SK-N-SH treated with all-trans-retinoic acid at 6 μM for 48 hours (cell line): Measurements from ENCODE around the gene TMEM181.
A peak's percentile ranks its signal among the peaks of the same experiment; 100 is the strongest.

ENCODE experiments used
- ATAC-seq: fragments of 200-7000 bp; cut with Tn5 transposase; 3 replicates; pipeline ENCODE4 v1.9.1; 2020; ENCODE audit warnings: mild to moderate bottlenecking, moderate library complexity
- ARNTL ChIP-seq: fragments of 450-650 bp; formaldehyde crosslinking; IDR thresholded peaks from 2 replicates; pipeline ENCODE4 v1.5.0; 2020; ENCODE audit warnings: low read depth, mild to moderate bottlenecking, moderate library complexity, borderline replicate concordance
- BACH2 ChIP-seq: fragments of 250-450 bp; sonication (Bioruptor Pico); IDR thresholded peaks from 2 replicates; pipeline ENCODE4 v1.9.0; 2021; ENCODE audit warnings: mild to moderate bottlenecking, borderline replicate concordance
- CSDC2 ChIP-seq: fragments of 250-450 bp; sonication (Bioruptor Pico); IDR thresholded peaks from 2 replicates; pipeline ENCODE4 v1.5.0; 2020; ENCODE audit warnings: mild to moderate bottlenecking, moderate library complexity
- CSRNP3 ChIP-seq: fragments of 250-450 bp; sonication (Bioruptor Pico); IDR thresholded peaks from 2 replicates; pipeline ENCODE4 v1.5.1; 2021; ENCODE audit warnings: mild to moderate bottlenecking, moderate library complexity
- ESRRG ChIP-seq: fragments of 250-450 bp; sonication (Bioruptor Pico); IDR thresholded peaks from 2 replicates; pipeline ENCODE4 v1.6.1; 2021; ENCODE audit warnings: mild to moderate bottlenecking
- GLIS3 ChIP-seq: fragments of 250-450 bp; sonication (Bioruptor Pico); IDR thresholded peaks from 2 replicates; pipeline ENCODE4 v1.5.0; 2020; ENCODE audit warnings: mild to moderate bottlenecking, moderate library complexity
- ISL1 ChIP-seq: fragments of 250-450 bp; sonication (Bioruptor Pico); IDR thresholded peaks from 2 replicates; pipeline ENCODE4 v2.1.2; 2022; ENCODE audit warnings: mild to moderate bottlenecking, moderate library complexity
- OSR1 ChIP-seq: fragments of 250-450 bp; sonication (Bioruptor Pico); IDR thresholded peaks from 2 replicates; pipeline ENCODE4 v1.8.0; 2022; ENCODE audit warnings: moderate library complexity, mild to moderate bottlenecking, inconsistent platforms
- PPARA ChIP-seq: fragments of 250-450 bp; sonication (Bioruptor Pico); IDR thresholded peaks from 2 replicates; pipeline ENCODE4 v1.5.0; 2020; ENCODE audit warnings: mild to moderate bottlenecking, borderline replicate concordance
- RARB ChIP-seq: fragments of 250-450 bp; sonication (Bioruptor Pico); IDR thresholded peaks from 2 replicates; pipeline ENCODE4 v1.8.0; 2021; ENCODE audit warnings: mild to moderate bottlenecking, moderate library complexity
- SNAI2 ChIP-seq: fragments of 250-450 bp; sonication (Bioruptor Pico); IDR thresholded peaks from 2 replicates; pipeline ENCODE4 v1.5.0; 2020; ENCODE audit warnings: mild to moderate bottlenecking, moderate library complexity
- TCF4 ChIP-seq: fragments of 250-450 bp; sonication (Bioruptor Pico); IDR thresholded peaks from 2 replicates; pipeline ENCODE4 v1.8.0; 2021; ENCODE audit warnings: mild to moderate bottlenecking, moderate library complexity, borderline replicate concordance
- TOX ChIP-seq: fragments of 250-450 bp; sonication (Bioruptor Pico); IDR thresholded peaks from 2 replicates; pipeline ENCODE4 v1.8.0; 2021; ENCODE audit warnings: mild to moderate bottlenecking, moderate library complexity, borderline replicate concordance
- ZFP3 ChIP-seq: fragments of 250-450 bp; sonication (Bioruptor Pico); IDR thresholded peaks from 2 replicates; pipeline ENCODE4 v1.5.0; 2020; ENCODE audit warnings: mild to moderate bottlenecking, moderate library complexity
- ZFP30 ChIP-seq: fragments of 450-650 bp; formaldehyde crosslinking; IDR thresholded peaks from 2 replicates; pipeline ENCODE4 v1.5.0; 2022; ENCODE audit warnings: mild to moderate bottlenecking, moderate library complexity
- ZNF565 ChIP-seq: fragments of 450-650 bp; formaldehyde crosslinking; conservative IDR thresholded peaks from 2 replicates; pipeline ENCODE4 v1.5.0; 2020; ENCODE audit warnings: low read depth, mild to moderate bottlenecking, moderate library complexity
- ZNF70 ChIP-seq: fragments of 450-650 bp; formaldehyde crosslinking; IDR thresholded peaks from 2 replicates; pipeline ENCODE4 v1.5.0; 2020; ENCODE audit warnings: mild to moderate bottlenecking, moderate library complexity
- ZNF8 ChIP-seq: fragments of 450-650 bp; formaldehyde crosslinking; IDR thresholded peaks from 2 replicates; pipeline ENCODE4 v1.5.0; 2020; ENCODE audit warnings: mild to moderate bottlenecking, moderate library complexity
- TF ChIP-seq, protein P1 (sequence below): fragments of 250-450 bp; sonication (Bioruptor Pico); IDR thresholded peaks from 2 replicates; pipeline ENCODE4 v1.5.0; 2020; ENCODE audit warnings: mild to moderate bottlenecking, moderate library complexity
- TF ChIP-seq, protein P2 (sequence below): fragments of 250-450 bp; sonication (Bioruptor Pico); IDR thresholded peaks from 2 replicates; pipeline ENCODE4 v1.8.0; 2021; ENCODE audit warnings: low read depth, mild to moderate bottlenecking, moderate library complexity, borderline replicate concordance
- TF ChIP-seq, protein P3 (sequence below): fragments of 250-450 bp; sonication (Bioruptor Pico); IDR thresholded peaks from 2 replicates; pipeline ENCODE4 v1.5.1; 2020; ENCODE audit warnings: low read depth, mild to moderate bottlenecking, moderate library complexity
- TF ChIP-seq, protein P4 (sequence below): fragments of 250-450 bp; sonication (Bioruptor Pico); IDR thresholded peaks from 2 replicates; pipeline ENCODE4 v1.8.0; 2020; ENCODE audit warnings: mild to moderate bottlenecking, moderate library complexity, borderline replicate concordance

TMEM181 gene

GRCh38 chr6:158655569-158656450, 95.9 kb downstream of the TMEM181 start:
- ATAC-seq = peak; percentile 39

DNA sequence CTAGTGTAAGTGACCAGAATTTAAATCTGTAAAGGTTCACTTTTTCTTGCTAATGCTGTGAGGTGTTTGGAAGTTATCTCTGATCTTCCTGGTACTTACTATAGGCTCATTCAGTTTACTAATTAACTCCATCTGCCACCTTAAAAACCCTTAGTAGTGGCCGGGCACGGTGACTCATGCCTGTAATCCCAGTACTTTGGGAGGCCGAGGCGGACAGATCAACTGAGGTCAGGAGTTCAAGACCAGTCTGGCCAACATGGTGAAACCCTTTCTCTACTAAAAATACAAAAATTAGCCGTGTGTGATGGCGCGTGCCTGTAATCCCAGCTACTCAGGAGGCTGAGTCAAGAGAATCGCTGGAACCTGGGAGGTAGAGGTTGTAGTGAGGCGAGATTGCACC, 97.1 kb downstream of the TMEM181 start:
- peak; percentile 5; the same call in 2 of the 3 replicates for ATAC-seq

More at GRCh38 chr6:158655569-158656450, 95.9 kb downstream of the TMEM181 start:
- TF ChIP-seq OSR1 = no peak
- no peak for TF ChIP-seq ZNF565
- TF ChIP-seq ZNF70 = no peak
- no peak for TF ChIP-seq GLIS3 (CRISPR knock-in tag)
- no peak for TF ChIP-seq ARNTL (CRISPR knock-in tag)

DNA sequence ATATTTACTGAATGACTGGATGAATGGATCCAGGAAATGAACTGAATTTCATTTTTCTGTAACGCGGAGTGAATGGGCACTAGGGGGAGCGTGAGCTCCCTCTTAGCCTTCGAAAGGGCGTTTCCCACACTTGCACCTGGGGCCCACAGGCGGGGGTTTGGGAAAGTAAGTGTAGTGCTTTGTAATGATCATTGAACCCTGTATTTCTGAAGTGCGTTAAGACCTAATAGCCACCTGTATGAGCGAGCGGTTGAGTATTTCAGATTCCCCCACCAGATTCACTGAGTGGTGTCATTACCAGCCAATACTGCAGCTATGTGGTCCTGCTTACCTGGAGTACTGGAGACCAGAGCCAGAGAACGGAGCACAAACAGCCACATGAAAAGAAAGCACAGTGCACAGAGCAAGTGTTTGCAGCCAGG, 100.5 kb downstream of the TMEM181 start:
- TF ChIP-seq RARB (CRISPR knock-in tag) (no peak), BACH2 (CRISPR knock-in tag) (no peak), ZNF565 (no peak), ZNF70 (no peak), SNAI2 (no peak), ESRRG (CRISPR knock-in tag) (no peak), TCF4 (no peak), GLIS3 (CRISPR knock-in tag) (no peak), TOX (CRISPR knock-in tag) (no peak), ZFP3 (CRISPR knock-in tag) (no peak), CSDC2 (CRISPR knock-in tag) (no peak), ZNF8 (CRISPR knock-in tag) (no peak), ZFP30 (CRISPR knock-in tag) (no peak), PPARA (no peak), OSR1 (no peak)
- TF ChIP-seq, protein P1, sequence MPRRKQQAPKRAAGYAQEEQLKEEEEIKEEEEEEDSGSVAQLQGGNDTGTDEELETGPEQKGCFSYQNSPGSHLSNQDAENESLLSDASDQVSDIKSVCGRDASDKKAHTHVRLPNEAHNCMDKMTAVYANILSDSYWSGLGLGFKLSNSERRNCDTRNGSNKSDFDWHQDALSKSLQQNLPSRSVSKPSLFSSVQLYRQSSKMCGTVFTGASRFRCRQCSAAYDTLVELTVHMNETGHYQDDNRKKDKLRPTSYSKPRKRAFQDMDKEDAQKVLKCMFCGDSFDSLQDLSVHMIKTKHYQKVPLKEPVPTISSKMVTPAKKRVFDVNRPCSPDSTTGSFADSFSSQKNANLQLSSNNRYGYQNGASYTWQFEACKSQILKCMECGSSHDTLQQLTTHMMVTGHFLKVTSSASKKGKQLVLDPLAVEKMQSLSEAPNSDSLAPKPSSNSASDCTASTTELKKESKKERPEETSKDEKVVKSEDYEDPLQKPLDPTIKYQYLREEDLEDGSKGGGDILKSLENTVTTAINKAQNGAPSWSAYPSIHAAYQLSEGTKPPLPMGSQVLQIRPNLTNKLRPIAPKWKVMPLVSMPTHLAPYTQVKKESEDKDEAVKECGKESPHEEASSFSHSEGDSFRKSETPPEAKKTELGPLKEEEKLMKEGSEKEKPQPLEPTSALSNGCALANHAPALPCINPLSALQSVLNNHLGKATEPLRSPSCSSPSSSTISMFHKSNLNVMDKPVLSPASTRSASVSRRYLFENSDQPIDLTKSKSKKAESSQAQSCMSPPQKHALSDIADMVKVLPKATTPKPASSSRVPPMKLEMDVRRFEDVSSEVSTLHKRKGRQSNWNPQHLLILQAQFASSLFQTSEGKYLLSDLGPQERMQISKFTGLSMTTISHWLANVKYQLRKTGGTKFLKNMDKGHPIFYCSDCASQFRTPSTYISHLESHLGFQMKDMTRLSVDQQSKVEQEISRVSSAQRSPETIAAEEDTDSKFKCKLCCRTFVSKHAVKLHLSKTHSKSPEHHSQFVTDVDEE = no peak
- TF ChIP-seq, protein P2, sequence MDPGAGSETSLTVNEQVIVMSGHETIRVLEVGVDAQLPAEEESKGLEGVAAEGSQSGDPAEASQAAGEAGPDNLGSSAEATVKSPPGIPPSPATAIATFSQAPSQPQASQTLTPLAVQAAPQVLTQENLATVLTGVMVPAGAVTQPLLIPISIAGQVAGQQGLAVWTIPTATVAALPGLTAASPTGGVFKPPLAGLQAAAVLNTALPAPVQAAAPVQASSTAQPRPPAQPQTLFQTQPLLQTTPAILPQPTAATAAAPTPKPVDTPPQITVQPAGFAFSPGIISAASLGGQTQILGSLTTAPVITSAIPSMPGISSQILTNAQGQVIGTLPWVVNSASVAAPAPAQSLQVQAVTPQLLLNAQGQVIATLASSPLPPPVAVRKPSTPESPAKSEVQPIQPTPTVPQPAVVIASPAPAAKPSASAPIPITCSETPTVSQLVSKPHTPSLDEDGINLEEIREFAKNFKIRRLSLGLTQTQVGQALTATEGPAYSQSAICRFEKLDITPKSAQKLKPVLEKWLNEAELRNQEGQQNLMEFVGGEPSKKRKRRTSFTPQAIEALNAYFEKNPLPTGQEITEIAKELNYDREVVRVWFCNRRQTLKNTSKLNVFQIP (CRISPR knock-in tag) = no peak
- TF ChIP-seq, protein P3, sequence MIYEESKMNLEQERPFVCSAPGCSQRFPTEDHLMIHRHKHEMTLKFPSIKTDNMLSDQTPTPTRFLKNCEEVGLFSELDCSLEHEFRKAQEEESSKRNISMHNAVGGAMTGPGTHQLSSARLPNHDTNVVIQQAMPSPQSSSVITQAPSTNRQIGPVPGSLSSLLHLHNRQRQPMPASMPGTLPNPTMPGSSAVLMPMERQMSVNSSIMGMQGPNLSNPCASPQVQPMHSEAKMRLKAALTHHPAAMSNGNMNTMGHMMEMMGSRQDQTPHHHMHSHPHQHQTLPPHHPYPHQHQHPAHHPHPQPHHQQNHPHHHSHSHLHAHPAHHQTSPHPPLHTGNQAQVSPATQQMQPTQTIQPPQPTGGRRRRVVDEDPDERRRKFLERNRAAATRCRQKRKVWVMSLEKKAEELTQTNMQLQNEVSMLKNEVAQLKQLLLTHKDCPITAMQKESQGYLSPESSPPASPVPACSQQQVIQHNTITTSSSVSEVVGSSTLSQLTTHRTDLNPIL (CRISPR knock-in tag) = no peak
- TF ChIP-seq, protein P4, sequence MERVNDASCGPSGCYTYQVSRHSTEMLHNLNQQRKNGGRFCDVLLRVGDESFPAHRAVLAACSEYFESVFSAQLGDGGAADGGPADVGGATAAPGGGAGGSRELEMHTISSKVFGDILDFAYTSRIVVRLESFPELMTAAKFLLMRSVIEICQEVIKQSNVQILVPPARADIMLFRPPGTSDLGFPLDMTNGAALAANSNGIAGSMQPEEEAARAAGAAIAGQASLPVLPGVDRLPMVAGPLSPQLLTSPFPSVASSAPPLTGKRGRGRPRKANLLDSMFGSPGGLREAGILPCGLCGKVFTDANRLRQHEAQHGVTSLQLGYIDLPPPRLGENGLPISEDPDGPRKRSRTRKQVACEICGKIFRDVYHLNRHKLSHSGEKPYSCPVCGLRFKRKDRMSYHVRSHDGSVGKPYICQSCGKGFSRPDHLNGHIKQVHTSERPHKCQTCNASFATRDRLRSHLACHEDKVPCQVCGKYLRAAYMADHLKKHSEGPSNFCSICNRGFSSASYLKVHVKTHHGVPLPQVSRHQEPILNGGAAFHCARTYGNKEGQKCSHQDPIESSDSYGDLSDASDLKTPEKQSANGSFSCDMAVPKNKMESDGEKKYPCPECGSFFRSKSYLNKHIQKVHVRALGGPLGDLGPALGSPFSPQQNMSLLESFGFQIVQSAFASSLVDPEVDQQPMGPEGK = no peak
- peak; percentile 40; the same call in 2 of the 3 replicates for ATAC-seq

GRCh38 chr6:158661156-158661685, 101.3 kb downstream of the TMEM181 start:
- no peak for ATAC-seq
- TF ChIP-seq, protein P4 = no peak
- TF ChIP-seq ARNTL (CRISPR knock-in tag) (no peak), ZNF565 (no peak), RARB (CRISPR knock-in tag) (no peak), ISL1 (no peak), ZFP3 (CRISPR knock-in tag) (no peak), CSRNP3 (CRISPR knock-in tag) (no peak)
- TF ChIP-seq, protein P1 = no peak
